Measurements from ENCODE around the gene FAM161A. TPM values are rescaled to one million over a fixed set of nuclear protein-coding genes. Genes with fewer than 3 reads are reported as not detected.
"Not testable (repeated sequence)": the region's sequence is repeated elsewhere in the genome, so short reads cannot be mapped to it uniquely, and the experiment has no call there.

The FAM161A gene
- total RNA-seq, 1 donor from 2014 or later, result 3.2 TPM

DNA sequence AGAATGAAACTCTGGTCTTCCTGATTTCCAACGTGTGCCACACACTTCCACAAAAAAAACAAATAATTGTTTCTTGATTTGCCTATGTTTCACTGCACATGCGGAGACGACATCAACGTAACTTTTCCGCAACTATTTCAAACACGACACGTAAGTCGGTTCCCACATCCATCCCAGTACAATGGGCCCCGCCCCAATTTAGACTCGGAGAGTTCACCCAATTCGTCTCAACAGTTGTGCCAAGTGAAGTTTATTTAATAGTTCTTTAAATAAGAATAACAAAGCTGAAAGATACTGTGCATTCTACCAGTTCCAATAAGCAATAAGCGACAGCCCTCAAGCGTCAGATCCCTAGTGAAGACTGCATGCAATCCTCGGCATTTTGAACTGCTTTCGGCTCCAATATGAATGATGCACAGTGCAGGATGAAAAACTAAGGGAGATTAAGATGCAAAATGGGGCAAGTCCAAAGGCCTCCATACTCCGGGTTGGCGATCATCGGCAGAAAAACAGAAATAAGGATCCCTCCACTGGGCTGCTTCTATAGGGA is 33.9 kb upstream of the FAM161A start:
- H3K27me3 Mint-ChIP-seq (ENCODE audit: unreplicated experiment), result no peaks in the 10 kb centered on the region
- H3K9me3 Mint-ChIP-seq (ENCODE audit: unreplicated experiment), result no peaks in the 10 kb centered on the region
- TF ChIP-seq, protein P1, sequence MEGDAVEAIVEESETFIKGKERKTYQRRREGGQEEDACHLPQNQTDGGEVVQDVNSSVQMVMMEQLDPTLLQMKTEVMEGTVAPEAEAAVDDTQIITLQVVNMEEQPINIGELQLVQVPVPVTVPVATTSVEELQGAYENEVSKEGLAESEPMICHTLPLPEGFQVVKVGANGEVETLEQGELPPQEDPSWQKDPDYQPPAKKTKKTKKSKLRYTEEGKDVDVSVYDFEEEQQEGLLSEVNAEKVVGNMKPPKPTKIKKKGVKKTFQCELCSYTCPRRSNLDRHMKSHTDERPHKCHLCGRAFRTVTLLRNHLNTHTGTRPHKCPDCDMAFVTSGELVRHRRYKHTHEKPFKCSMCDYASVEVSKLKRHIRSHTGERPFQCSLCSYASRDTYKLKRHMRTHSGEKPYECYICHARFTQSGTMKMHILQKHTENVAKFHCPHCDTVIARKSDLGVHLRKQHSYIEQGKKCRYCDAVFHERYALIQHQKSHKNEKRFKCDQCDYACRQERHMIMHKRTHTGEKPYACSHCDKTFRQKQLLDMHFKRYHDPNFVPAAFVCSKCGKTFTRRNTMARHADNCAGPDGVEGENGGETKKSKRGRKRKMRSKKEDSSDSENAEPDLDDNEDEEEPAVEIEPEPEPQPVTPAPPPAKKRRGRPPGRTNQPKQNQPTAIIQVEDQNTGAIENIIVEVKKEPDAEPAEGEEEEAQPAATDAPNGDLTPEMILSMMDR (IDR thresholded peaks at IDR 0.05), result no peak
- H3K36me3 Mint-ChIP-seq (ENCODE audit: unreplicated experiment), result peaks cover 8% of the 10 kb centered on the region
- no peak for DNase-seq (ENCODE audit: extremely low spot score, unreplicated experiment)
- H3K4me3 Mint-ChIP-seq (ENCODE audit: unreplicated experiment), result peak overlapping the region; percentile 91
- H3K27ac Mint-ChIP-seq (ENCODE audit: unreplicated experiment), result peak overlapping the region; percentile 98
- peaks cover 28% of the 10 kb centered on the region for H3K4me1 Mint-ChIP-seq (ENCODE audit: unreplicated experiment)

DNA sequence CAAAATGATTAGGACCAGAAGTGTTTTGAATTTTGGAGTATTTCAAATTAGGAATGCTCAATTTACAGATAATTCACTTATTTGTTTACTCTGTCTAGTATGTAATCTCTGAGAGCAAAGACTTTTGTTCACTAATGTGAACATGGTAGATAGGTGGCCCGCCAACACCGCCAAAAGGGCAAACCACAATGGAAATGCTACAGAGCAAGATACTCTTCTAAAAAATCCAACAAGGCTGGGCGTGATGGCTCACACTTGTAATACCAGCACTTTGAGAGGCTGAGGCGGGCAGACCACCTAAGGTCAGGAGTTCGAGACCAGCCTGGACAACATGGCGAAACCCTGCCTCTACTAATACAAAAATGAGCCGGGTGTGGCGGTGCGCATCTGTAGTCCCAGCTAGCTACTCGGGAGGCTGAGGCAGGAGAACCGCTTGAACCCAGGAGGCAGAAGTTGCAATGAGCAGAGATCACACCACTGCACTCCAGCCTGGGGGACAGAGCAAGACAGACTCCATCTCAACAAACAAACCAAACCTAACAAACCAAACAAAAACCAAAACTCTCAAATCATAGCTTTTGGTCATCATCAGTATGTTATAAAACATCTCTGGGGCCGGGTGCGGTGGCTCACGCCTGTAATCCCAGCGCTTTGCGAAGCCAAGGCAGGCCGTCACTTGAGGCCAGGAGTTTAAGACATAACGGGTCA is 32.2 kb upstream of the FAM161A start:
- peak overlapping the region; percentile 91 for H3K4me3 Mint-ChIP-seq (ENCODE audit: unreplicated experiment)
- peaks cover 28% of the 10 kb centered on the region for H3K4me1 Mint-ChIP-seq (ENCODE audit: unreplicated experiment)
- no peak overlapping the region for H3K27ac Mint-ChIP-seq (ENCODE audit: unreplicated experiment)
- no peaks in the 10 kb centered on the region for H3K9me3 Mint-ChIP-seq (ENCODE audit: unreplicated experiment)
- no peak for DNase-seq (ENCODE audit: extremely low spot score, unreplicated experiment)
- no peaks in the 10 kb centered on the region for H3K27me3 Mint-ChIP-seq (ENCODE audit: unreplicated experiment)
- TF ChIP-seq, protein P1 (IDR thresholded peaks at IDR 0.05), result no peak
- H3K36me3 Mint-ChIP-seq (ENCODE audit: unreplicated experiment), result peaks cover 15% of the 10 kb centered on the region

DNA sequence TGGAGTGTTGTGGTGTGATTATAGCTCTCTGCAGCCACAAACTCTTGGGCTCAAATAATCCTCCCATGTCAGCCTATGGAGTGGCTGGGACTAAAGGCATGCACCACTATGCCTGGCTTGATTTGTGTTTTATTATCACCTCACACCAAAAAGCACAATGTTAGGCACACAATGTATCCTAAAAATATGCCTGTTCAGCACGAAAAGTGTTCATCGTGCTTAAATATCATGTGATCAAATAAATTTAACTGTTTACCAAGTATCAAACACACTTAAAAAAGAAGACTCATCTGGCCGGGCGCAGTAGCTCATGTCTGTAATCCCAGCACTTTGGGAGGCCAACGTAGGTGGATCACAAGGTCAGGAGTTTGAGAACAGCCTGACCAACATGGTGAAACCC is 29.0 kb upstream of the FAM161A start:
- H3K27me3 Mint-ChIP-seq (ENCODE audit: unreplicated experiment), result no peaks in the 10 kb centered on the region

DNA sequence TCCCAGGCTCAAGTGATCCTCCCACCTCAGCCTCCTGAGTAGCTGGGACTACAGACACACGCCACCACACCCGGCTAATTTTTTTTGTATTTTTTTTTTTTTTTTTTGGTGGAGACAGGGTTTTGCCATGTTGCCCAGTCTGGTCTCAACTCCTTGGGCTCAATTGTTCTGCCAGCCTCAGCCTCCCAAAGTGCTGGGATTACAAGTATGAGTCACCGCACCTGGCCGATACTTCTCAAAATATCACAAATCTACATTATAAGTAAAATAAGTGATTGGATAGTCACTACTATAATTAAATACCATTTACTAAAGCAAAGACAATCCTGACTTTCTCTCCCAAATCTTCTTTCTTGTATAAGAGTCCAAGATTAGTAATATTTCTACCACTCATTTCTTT is 25.5 kb upstream of the FAM161A start:
- H3K27me3 Mint-ChIP-seq (ENCODE audit: unreplicated experiment); H3K4me1 Mint-ChIP-seq (ENCODE audit: unreplicated experiment); DNase-seq (ENCODE audit: extremely low spot score, unreplicated experiment); H3K27ac Mint-ChIP-seq (ENCODE audit: unreplicated experiment); H3K9me3 Mint-ChIP-seq (ENCODE audit: unreplicated experiment); H3K4me3 Mint-ChIP-seq (ENCODE audit: unreplicated experiment): not testable (repeated sequence)
- H3K36me3 Mint-ChIP-seq (ENCODE audit: unreplicated experiment), result peaks cover 37% of the 10 kb centered on the region

More for the DNA sequence above, 29.0 kb upstream of the FAM161A start:
- TF ChIP-seq, protein P1 (IDR thresholded peaks at IDR 0.05), result no peak
- no peak overlapping the region for H3K4me3 Mint-ChIP-seq (ENCODE audit: unreplicated experiment)
- no peak for DNase-seq (ENCODE audit: extremely low spot score, unreplicated experiment)
- peaks cover 21% of the 10 kb centered on the region for H3K36me3 Mint-ChIP-seq (ENCODE audit: unreplicated experiment)
- no peaks in the 10 kb centered on the region for H3K9me3 Mint-ChIP-seq (ENCODE audit: unreplicated experiment)
- H3K4me1 Mint-ChIP-seq (ENCODE audit: unreplicated experiment), result peaks cover 20% of the 10 kb centered on the region
- H3K27ac Mint-ChIP-seq (ENCODE audit: unreplicated experiment), result no peak overlapping the region

DNA sequence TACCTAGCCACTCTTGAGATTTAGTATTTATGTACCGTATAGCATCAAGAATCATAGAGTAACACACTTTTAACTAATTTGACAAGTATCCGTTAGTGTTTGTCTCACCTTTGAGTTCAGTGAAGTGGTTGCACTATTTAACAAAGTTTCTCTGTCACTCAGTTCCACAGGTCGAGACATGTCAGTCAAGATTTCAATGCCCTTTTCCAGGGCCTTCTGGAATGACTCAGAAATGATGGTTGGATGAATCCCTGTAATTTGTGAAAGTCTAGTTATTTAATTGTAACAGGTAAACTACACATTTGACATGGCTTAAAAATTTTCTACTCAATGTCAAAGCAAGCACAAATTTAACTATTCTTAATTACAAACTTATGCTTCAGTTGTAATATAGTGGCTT is 24.9 kb upstream of the FAM161A start:
- H3K36me3 Mint-ChIP-seq (ENCODE audit: unreplicated experiment), result peaks cover 39% of the 10 kb centered on the region
- H3K27me3 Mint-ChIP-seq (ENCODE audit: unreplicated experiment), result no peaks in the 10 kb centered on the region
- H3K9me3 Mint-ChIP-seq (ENCODE audit: unreplicated experiment), result no peaks in the 10 kb centered on the region
- no peaks in the 10 kb centered on the region for H3K4me1 Mint-ChIP-seq (ENCODE audit: unreplicated experiment)
- TF ChIP-seq, protein P1 (IDR thresholded peaks at IDR 0.05), result no peak
- H3K27ac Mint-ChIP-seq (ENCODE audit: unreplicated experiment), result no peak overlapping the region
- no peak for DNase-seq (ENCODE audit: extremely low spot score, unreplicated experiment)
- H3K4me3 Mint-ChIP-seq (ENCODE audit: unreplicated experiment), result no peak overlapping the region

Data from osteocyte (in vitro differentiated cells).